CD14-positive monocyte (primary cell): Measurements from ENCODE around the gene ABT1. TPM values are rescaled to one million over a fixed set of nuclear protein-coding genes. Genes with fewer than 3 reads are reported as not detected.

Experiments used
- DNase-seq, 3 donors: peaks; one replicate each; pipeline ENCODE4 v3.0.0-alpha.2; 2011 to 2022
- H2AFZ ChIP-seq: 2 replicates; pipeline ENCODE4 v1.6.0; 2012; ENCODE audit warnings: mild to moderate bottlenecking, low read depth, low read length, inconsistent platforms; ENCODE audit not compliant: insufficient read depth, poor library complexity, severe bottlenecking
- H3K27ac ChIP-seq, 2 donors: 1 replicate in 1 of 2; 2 replicates in 1 of 2; pipeline ENCODE4 v1.5.1; 2012 to 2013; ENCODE audit warnings: low read length in 2 of 2, control low read depth in 1 of 2, inconsistent platforms in 1 of 2, low read depth in 1 of 2, mild to moderate bottlenecking in 1 of 2
- H3K27me3 ChIP-seq, 2 donors: one replicate each; pipeline versions ENCODE4 v1.6.0 to v1.6.1; 2011 to 2013; ENCODE audit warnings: low read length in 2 of 2; ENCODE audit not compliant: control insufficient read depth in 2 of 2, insufficient read depth in 2 of 2
- H3K36me3 ChIP-seq, 2 donors: replicated peaks in 1 of 2; 1 replicate in 1 of 2; 2 replicates in 1 of 2; pipeline versions ENCODE4 v1.5.1 to v1.6.1; 2012 to 2013; ENCODE audit warnings: low read length in 2 of 2, control low read depth in 1 of 2, inconsistent platforms in 1 of 2, mild to moderate bottlenecking in 1 of 2; ENCODE audit not compliant: insufficient read depth in 2 of 2, control insufficient read depth in 1 of 2
- H3K4me1 ChIP-seq, 2 donors: 1 replicate in 1 of 2; 2 replicates in 1 of 2; pipeline versions ENCODE4 v1.5.1 to v1.6.1; 2012 to 2013; ENCODE audit warnings: low read length in 2 of 2, control low read depth in 1 of 2, inconsistent platforms in 1 of 2, mild to moderate bottlenecking in 1 of 2, moderate library complexity in 1 of 2; ENCODE audit not compliant: insufficient read depth in 2 of 2, control insufficient read depth in 1 of 2
- H3K4me2 ChIP-seq: replicated peaks from 2 replicates; pipeline ENCODE3; 2012; ENCODE audit warnings: low read length, moderate library complexity, mild to moderate bottlenecking; ENCODE audit not compliant: poor library complexity, severe bottlenecking; ENCODE audit errors: extremely low read depth
- H3K4me3 ChIP-seq, 3 experiments: fragments of 200-600 bp in 1 of 3; sonication (generic) in 1 of 3; replicated peaks in 1 of 3; 1 replicate in 2 of 3; 2 replicates in 1 of 3; pipeline ENCODE4 v1.5.1; 2011 to 2013; ENCODE audit warnings: low read length in 3 of 3, mild to moderate bottlenecking in 3 of 3, control low read depth in 2 of 3, low read depth in 2 of 3, inconsistent platforms in 1 of 3, moderate library complexity in 1 of 3
- H3K79me2 ChIP-seq: 2 replicates; pipeline ENCODE4 v1.6.0; 2012; ENCODE audit warnings: mild to moderate bottlenecking, control low read depth, inconsistent platforms, low read length, moderate library complexity; ENCODE audit not compliant: insufficient read depth
- H3K9ac ChIP-seq: 2 replicates; pipeline ENCODE4 v1.6.0; 2017; ENCODE audit warnings: low read length, mild to moderate bottlenecking; ENCODE audit not compliant: insufficient read depth, poor library complexity, severe bottlenecking
- H3K9me3 ChIP-seq, 2 donors: replicated peaks in 1 of 2; 1 replicate in 1 of 2; 2 replicates in 1 of 2; pipeline versions ENCODE4 v1.5.1 to v1.6.1; 2012 to 2013; ENCODE audit warnings: low read length in 2 of 2, control low read depth in 1 of 2; ENCODE audit not compliant: control insufficient read depth in 1 of 2, insufficient read depth in 1 of 2
- H4K20me1 ChIP-seq: 2 replicates; pipeline ENCODE4 v1.6.0; 2012; ENCODE audit warnings: mild to moderate bottlenecking, low read length, control low read depth, moderate library complexity; ENCODE audit not compliant: insufficient read depth
- H3K27ac Mint-ChIP-seq, 7 donors: one replicate each; pipeline ENCODE4 v1.8.0; 2020; ENCODE audit warnings: mild to moderate bottlenecking in 7 of 7, mixed read lengths in 7 of 7, moderate library complexity in 6 of 7, inconsistent platforms in 2 of 7
- H3K27me3 Mint-ChIP-seq, 3 donors: one replicate each; pipeline ENCODE4 v1.8.0; 2021 to 2022; ENCODE audit warnings: low read depth in 3 of 3, mild to moderate bottlenecking in 3 of 3, mixed read lengths in 3 of 3, moderate library complexity in 3 of 3, inconsistent platforms in 1 of 3
- H3K36me3 Mint-ChIP-seq, 2 donors: one replicate each; pipeline ENCODE4 v1.8.0; 2020; ENCODE audit warnings: mixed read lengths in 2 of 2, inconsistent platforms in 1 of 2, mild to moderate bottlenecking in 1 of 2
- H3K4me1 Mint-ChIP-seq: one replicate; pipeline ENCODE4 v1.8.0; 2020; ENCODE audit warnings: mild to moderate bottlenecking, mixed read lengths
- H3K4me3 Mint-ChIP-seq, 2 donors: one replicate each; pipeline ENCODE4 v1.8.0; 2020; ENCODE audit warnings: mild to moderate bottlenecking in 2 of 2, mixed read lengths in 2 of 2, moderate library complexity in 1 of 2
- H3K9me3 Mint-ChIP-seq, 7 donors: one replicate each; pipeline ENCODE4 v1.8.0; 2020 to 2022; ENCODE audit warnings: mixed read lengths in 7 of 7, mild to moderate bottlenecking in 6 of 7, moderate library complexity in 6 of 7, inconsistent platforms in 2 of 7
- WGBS: methylation state at CpG from one replicate; pipeline ENCODE4 v1.1.5; 2013; ENCODE audit warnings: missing lambda C conversion rate; ENCODE audit not compliant: insufficient coverage; 5-methylcytosine and 5-hydroxymethylcytosine counted together
- intact Hi-C, 2 donors: fragments of 100-400 bp; cut with micrococcal nuclease; formaldehyde crosslinking; loops; one replicate each; pipeline versions ENCODE4 v1.15.0 to v1.15.1; 2023
- polyA plus RNA-seq, 3 donors: library from polyadenylated mRNA; depleted of rRNA in 1 of 3; unstranded in 2 of 3; stranded (reverse) in 1 of 3; fragments of 300-500 nt in 2 of 3; fragments of >200 nt in 1 of 3; fragmentation: Illumina TruSeq in 2 of 3; gene quantifications; 1 replicate in 2 of 3; 2 replicates in 1 of 3; pipeline ENCODE4 v1.2.3, GENCODE V29; 2012 to 2021
- TF ChIP-seq, protein P1 (sequence below): fragments of 200-600 bp; IDR thresholded peaks from one replicate; pipeline ENCODE4 v1.8.0; 2022; ENCODE audit warnings: antibody characterized with exemption, mild to moderate bottlenecking

ABT1 gene
- polyA plus RNA-seq, 3 donors, result 11.6 to 40.6 (median 31.7) TPM

- H3K4me3 Mint-ChIP-seq, result peak overlapping the region in 1 of 2 donors; percentile 90
- Histone ChIP-seq H3K36me3 (no peaks in the 10 kb centered on the region), H3K4me1 (peaks cover 12% of the 10 kb centered on the region in 2 donors), H3K27ac (no peak overlapping the region), H4K20me1 (no peaks in the 10 kb centered on the region), H3K9ac (no peak overlapping the region), H3K79me2 (no peaks in the 10 kb centered on the region), H3K27me3 (peaks cover 31 to 67% of the 10 kb centered on the region in 2 donors), H3K4me3 (no peak overlapping the region), H3K4me2 (no peak overlapping the region), H3K9me3 (peaks cover 12 to 34% of the 10 kb centered on the region in 2 donors), H2AFZ (no peak overlapping the region)
- DNase-seq, result no peak
- TF ChIP-seq, protein P1, sequence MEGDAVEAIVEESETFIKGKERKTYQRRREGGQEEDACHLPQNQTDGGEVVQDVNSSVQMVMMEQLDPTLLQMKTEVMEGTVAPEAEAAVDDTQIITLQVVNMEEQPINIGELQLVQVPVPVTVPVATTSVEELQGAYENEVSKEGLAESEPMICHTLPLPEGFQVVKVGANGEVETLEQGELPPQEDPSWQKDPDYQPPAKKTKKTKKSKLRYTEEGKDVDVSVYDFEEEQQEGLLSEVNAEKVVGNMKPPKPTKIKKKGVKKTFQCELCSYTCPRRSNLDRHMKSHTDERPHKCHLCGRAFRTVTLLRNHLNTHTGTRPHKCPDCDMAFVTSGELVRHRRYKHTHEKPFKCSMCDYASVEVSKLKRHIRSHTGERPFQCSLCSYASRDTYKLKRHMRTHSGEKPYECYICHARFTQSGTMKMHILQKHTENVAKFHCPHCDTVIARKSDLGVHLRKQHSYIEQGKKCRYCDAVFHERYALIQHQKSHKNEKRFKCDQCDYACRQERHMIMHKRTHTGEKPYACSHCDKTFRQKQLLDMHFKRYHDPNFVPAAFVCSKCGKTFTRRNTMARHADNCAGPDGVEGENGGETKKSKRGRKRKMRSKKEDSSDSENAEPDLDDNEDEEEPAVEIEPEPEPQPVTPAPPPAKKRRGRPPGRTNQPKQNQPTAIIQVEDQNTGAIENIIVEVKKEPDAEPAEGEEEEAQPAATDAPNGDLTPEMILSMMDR, result no peak
- intact Hi-C loops, result no loop called here
- WGBS, result 54% methylated on average over 16 of the region's 19 CpGs
- no peak overlapping the region for H3K27ac Mint-ChIP-seq
- peaks cover 0 to 4% of the 10 kb centered on the region in 2 donors for H3K36me3 Mint-ChIP-seq
- peaks cover 15% of the 10 kb centered on the region for H3K4me1 Mint-ChIP-seq
- H3K27me3 Mint-ChIP-seq, result peaks cover 49 to 65% (median 56%) of the 10 kb centered on the region in 3 donors
- H3K9me3 Mint-ChIP-seq, result peaks cover 3 to 32% (median 28%) of the 10 kb centered on the region in 7 donors
Observed at GRCh38 chr6:26613201-26613600, 16.4 kb downstream of the ABT1 start.

DNA sequence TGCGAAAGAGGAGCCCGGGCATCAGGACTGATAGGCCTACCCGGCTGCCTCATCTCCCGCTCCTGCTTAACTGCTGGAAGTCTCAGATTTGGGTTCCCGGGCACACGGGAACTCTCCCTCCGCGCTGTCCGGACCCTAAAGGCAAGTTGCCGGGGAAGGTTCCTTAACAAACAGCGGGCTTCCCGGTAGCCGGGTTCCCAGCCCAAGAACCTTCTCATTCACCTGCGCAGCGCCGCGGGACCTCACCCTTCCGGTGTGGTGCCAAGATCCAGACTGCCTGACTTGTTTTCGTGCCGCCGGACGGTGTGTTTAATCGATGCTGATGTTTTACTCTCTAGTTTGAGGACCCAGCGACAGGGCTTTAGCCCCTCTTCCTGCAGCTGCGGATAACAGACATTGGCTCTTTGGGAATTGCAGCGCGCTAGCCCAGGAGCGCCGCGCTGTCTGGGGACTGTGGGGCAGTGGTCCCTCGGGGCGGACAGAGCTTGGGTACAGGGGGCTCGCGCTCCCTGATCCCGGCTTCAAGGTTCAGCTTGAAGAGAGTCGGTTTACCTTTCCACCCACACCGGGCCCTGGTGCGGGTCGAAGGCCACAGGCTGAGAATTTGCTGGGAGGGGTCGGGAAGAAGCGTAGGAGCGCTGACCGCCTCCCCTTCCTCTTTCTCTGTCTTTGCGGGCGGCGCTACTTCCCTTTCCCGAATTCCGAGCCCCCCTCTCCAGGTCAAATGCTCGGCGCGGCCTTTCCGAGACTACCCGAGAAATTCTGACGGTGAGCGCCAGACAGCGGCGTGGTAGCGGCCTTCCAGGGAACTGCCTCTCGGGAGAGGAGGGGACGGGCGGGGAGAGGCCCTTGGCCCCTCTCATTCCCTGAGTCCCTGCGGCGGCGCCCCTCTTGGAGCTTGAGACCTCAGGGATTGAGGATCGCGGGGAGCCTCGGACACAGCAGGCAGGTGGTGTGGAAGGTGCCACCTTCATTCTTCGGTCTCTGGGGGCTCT lies 17.2 kb downstream of the ABT1 start:
- Mint-ChIP-seq H3K36me3 (peaks cover 0 to 4% of the 10 kb centered on the region in 2 donors), H3K27ac (no peak overlapping the region), H3K4me1 (peaks cover 15% of the 10 kb centered on the region), H3K9me3 (peaks cover 3 to 36% (median 28%) of the 10 kb centered on the region in 7 donors), H3K27me3 (peaks cover 49 to 65% (median 55%) of the 10 kb centered on the region in 3 donors), H3K4me3 (peak overlapping the region; percentile 73 to 90)
- Histone ChIP-seq H4K20me1 (no peaks in the 10 kb centered on the region), H3K4me2 (peak overlapping the region; percentile 73), H3K27ac (no peak overlapping the region), H3K9ac (peak overlapping the region; percentile 13), H3K4me3 (peak overlapping the region in 2 of 3 experiments; percentile 12 to 70), H3K9me3 (peaks cover 12 to 34% of the 10 kb centered on the region in 2 donors), H3K27me3 (peaks cover 31 to 67% of the 10 kb centered on the region in 2 donors), H2AFZ (peak overlapping the region; percentile 59), H3K36me3 (no peaks in the 10 kb centered on the region), H3K79me2 (no peaks in the 10 kb centered on the region), H3K4me1 (peaks cover 12% of the 10 kb centered on the region in 2 donors)
- intact Hi-C loops, result no loop called here
- WGBS, result 3% methylated on average over 52 of the region's 68 CpGs
- TF ChIP-seq, protein P1, result no peak
- DNase-seq, result peak in 2 of 3 donors; percentile 8 to 28
